Trophoblast cell (in vitro differentiated cells and primary cell): ENCODE data around the gene ITIH5.

Experiments used
- DNase-seq, 2 donors: peaks; one replicate each; pipeline ENCODE4 v3.0.0-alpha.2; 2016
- H2AFZ ChIP-seq: 2 replicates; pipeline ENCODE4 v1.6.1; 2013; ENCODE audit warnings: low read length, moderate library complexity, mild to moderate bottlenecking; ENCODE audit not compliant: insufficient read depth, poor library complexity
- H2AK5ac ChIP-seq: 2 replicates; pipeline ENCODE4 v1.6.1; 2013; ENCODE audit warnings: mild to moderate bottlenecking, low read length
- H2BK120ac ChIP-seq: 2 replicates; pipeline ENCODE4 v1.6.1; 2013; ENCODE audit warnings: low read length, mild to moderate bottlenecking, moderate library complexity; ENCODE audit not compliant: insufficient read depth, poor library complexity
- H2BK12ac ChIP-seq: 2 replicates; pipeline ENCODE4 v1.6.1; 2013; ENCODE audit warnings: mild to moderate bottlenecking, low read length, moderate library complexity
- H2BK5ac ChIP-seq: 2 replicates; pipeline ENCODE4 v1.6.1; 2013; ENCODE audit warnings: low read length, low read depth, moderate library complexity, mild to moderate bottlenecking; ENCODE audit not compliant: poor library complexity
- H3K14ac ChIP-seq: 2 replicates; pipeline ENCODE4 v1.6.1; 2013; ENCODE audit warnings: mild to moderate bottlenecking, low read length
- H3K18ac ChIP-seq: 2 replicates; pipeline ENCODE4 v1.6.1; 2013; ENCODE audit warnings: mild to moderate bottlenecking, low read length
- H3K23ac ChIP-seq: 2 replicates; pipeline ENCODE4 v1.6.1; 2013; ENCODE audit warnings: low read length
- H3K27ac ChIP-seq: 2 replicates; pipeline ENCODE4 v1.5.1; 2013; ENCODE audit warnings: low read depth, mild to moderate bottlenecking, inconsistent platforms, low read length, moderate library complexity
- H3K27me3 ChIP-seq: 2 replicates; pipeline ENCODE4 v1.6.1; 2013; ENCODE audit warnings: inconsistent platforms, mild to moderate bottlenecking, low read length, moderate library complexity; ENCODE audit not compliant: insufficient read depth
- H3K36me3 ChIP-seq, 2 experiments: 1 replicate in 1 of 2; 2 replicates in 1 of 2; pipeline ENCODE4 v1.6.1; 2013; ENCODE audit warnings: low read length in 2 of 2, mild to moderate bottlenecking in 2 of 2, moderate library complexity in 1 of 2; ENCODE audit not compliant: insufficient read depth in 2 of 2, control insufficient read depth in 1 of 2
- H3K4ac ChIP-seq: 2 replicates; pipeline ENCODE4 v1.6.1; 2013; ENCODE audit warnings: low read depth, mild to moderate bottlenecking, low read length, moderate library complexity
- H3K4me1 ChIP-seq, 2 experiments: 1 replicate in 1 of 2; 2 replicates in 1 of 2; pipeline ENCODE4 v1.6.1; 2013; ENCODE audit warnings: low read length in 2 of 2, mild to moderate bottlenecking in 2 of 2, moderate library complexity in 1 of 2; ENCODE audit not compliant: insufficient read depth in 2 of 2, control insufficient read depth in 1 of 2
- H3K4me2 ChIP-seq: 2 replicates; pipeline ENCODE4 v1.6.1; 2013; ENCODE audit warnings: inconsistent platforms, mild to moderate bottlenecking, low read length, moderate library complexity
- H3K4me3 ChIP-seq: 2 replicates; pipeline ENCODE4 v1.5.1; 2013; ENCODE audit warnings: mild to moderate bottlenecking, low read depth, low read length, inconsistent platforms
- H3K79me1 ChIP-seq: one replicate; pipeline ENCODE4 v1.6.1; 2013; ENCODE audit warnings: low read length
- H3K79me2 ChIP-seq: 2 replicates; pipeline ENCODE4 v1.6.1; 2013; ENCODE audit warnings: low read length, mild to moderate bottlenecking; ENCODE audit not compliant: control insufficient read depth, insufficient read depth, poor library complexity
- H3K9ac ChIP-seq: 2 replicates; pipeline ENCODE4 v1.6.1; 2013; ENCODE audit warnings: mild to moderate bottlenecking, low read length
- H3K9me3 ChIP-seq: 2 replicates; pipeline ENCODE4 v1.6.1; 2013; ENCODE audit warnings: low read depth, mild to moderate bottlenecking, control low read depth, inconsistent platforms, low read length; ENCODE audit not compliant: insufficient read depth
- H4K12ac ChIP-seq: 2 replicates; pipeline ENCODE4 v1.6.1; 2013; ENCODE audit warnings: low read depth, mild to moderate bottlenecking, low read length, moderate library complexity
- H4K8ac ChIP-seq: 2 replicates; pipeline ENCODE4 v1.6.1; 2013; ENCODE audit warnings: low read depth, mild to moderate bottlenecking, low read length, moderate library complexity
- H4K91ac ChIP-seq: one replicate; pipeline ENCODE4 v1.6.1; 2013; ENCODE audit warnings: low read depth, mild to moderate bottlenecking, low read length, moderate library complexity
- WGBS: extraction: QIAGEN DNeasy Blood & Tissue Kit; methylation state at CpG from one replicate; pipeline ENCODE4 v1.1.7; 2013; ENCODE audit warnings: missing lambda C conversion rate; ENCODE audit not compliant: insufficient read length, insufficient coverage; ENCODE audit errors: extremely low coverage; 5-methylcytosine and 5-hydroxymethylcytosine counted together

The ITIH5 gene

GRCh38 chr10:7664707-7665106 is 2.1 kb downstream of the ITIH5 start:
- H2BK120ac ChIP-seq: no peak overlapping the region
- no peak overlapping the region for H2AK5ac ChIP-seq
- no peak overlapping the region for H4K8ac ChIP-seq
- H4K12ac ChIP-seq: no peak overlapping the region
- H3K4me2 ChIP-seq: no peak overlapping the region
- no peak for DNase-seq
- H3K4me1 ChIP-seq: peaks cover 0 to 7% of the 10 kb centered on the region in 2 experiments
- H2AFZ ChIP-seq: no peak overlapping the region
- no peak overlapping the region for H2BK12ac ChIP-seq
- H3K27me3 ChIP-seq: peaks cover 9% of the 10 kb centered on the region
- no peak overlapping the region for H4K91ac ChIP-seq
- peaks cover 3% of the 10 kb centered on the region for H3K79me1 ChIP-seq
- H3K4me3 ChIP-seq: no peak overlapping the region
- H3K14ac ChIP-seq: no peak overlapping the region
- no peak overlapping the region for H2BK5ac ChIP-seq
- no peak overlapping the region for H3K4ac ChIP-seq
- no peaks in the 10 kb centered on the region for H3K79me2 ChIP-seq
- no peak overlapping the region for H3K18ac ChIP-seq
- H3K27ac ChIP-seq: no peak overlapping the region
- H3K9me3 ChIP-seq: no peaks in the 10 kb centered on the region
- no peak overlapping the region for H3K9ac ChIP-seq
- no peak overlapping the region for H3K23ac ChIP-seq
- no CpG with 5 or more reads among the region's 2 CpGs for WGBS
- no peaks in the 10 kb centered on the region for H3K36me3 ChIP-seq

- Histone ChIP-seq H3K36me3 (no peaks in the 10 kb centered on the region), H3K18ac (no peak overlapping the region), H3K79me1 (peaks cover 3% of the 10 kb centered on the region), H2AK5ac (no peak overlapping the region), H2BK5ac (no peak overlapping the region), H2BK120ac (no peak overlapping the region), H4K12ac (no peak overlapping the region), H2BK12ac (no peak overlapping the region), H3K4ac (no peak overlapping the region), H3K27ac (no peak overlapping the region), H3K4me1 (peaks cover 0 to 3% of the 10 kb centered on the region in 2 experiments), H3K4me3 (no peak overlapping the region), H4K91ac (no peak overlapping the region), H4K8ac (no peak overlapping the region), H3K79me2 (no peaks in the 10 kb centered on the region), H3K23ac (no peak overlapping the region), H3K4me2 (no peak overlapping the region), H3K14ac (no peak overlapping the region), H3K27me3 (peaks cover 5% of the 10 kb centered on the region), H2AFZ (no peak overlapping the region), H3K9me3 (no peaks in the 10 kb centered on the region), H3K9ac (no peak overlapping the region)
- peak in 1 of 2 donors; percentile 66 for DNase-seq
- WGBS: no CpG with 5 or more reads among the region's 5 CpGs
These were observed 4.2 kb downstream of the ITIH5 start for GRCh38 chr10:7662522-7662921.

GRCh38 chr10:7659560-7659959 is 7.2 kb downstream of the ITIH5 start:
- Histone ChIP-seq H3K18ac (no peak overlapping the region), H3K4ac (no peak overlapping the region), H3K79me1 (no peaks in the 10 kb centered on the region), H3K27me3 (no peaks in the 10 kb centered on the region), H3K36me3 (no peaks in the 10 kb centered on the region), H2AK5ac (no peak overlapping the region), H3K79me2 (no peaks in the 10 kb centered on the region), H3K9ac (no peak overlapping the region), H2AFZ (no peak overlapping the region), H3K4me3 (no peak overlapping the region), H4K91ac (no peak overlapping the region), H3K4me1 (no peaks in the 10 kb centered on the region), H2BK120ac (no peak overlapping the region), H3K14ac (no peak overlapping the region), H3K9me3 (no peaks in the 10 kb centered on the region), H4K8ac (no peak overlapping the region), H4K12ac (no peak overlapping the region), H3K23ac (no peak overlapping the region), H3K27ac (no peak overlapping the region), H2BK12ac (no peak overlapping the region), H2BK5ac (no peak overlapping the region), H3K4me2 (no peak overlapping the region)
- DNase-seq: peak; percentile 69 to 93
- WGBS: no CpG with 5 or more reads among the region's 4 CpGs

GRCh38 chr10:7657552-7657951 is 9.2 kb downstream of the ITIH5 start:
- DNase-seq: peak in 1 of 2 donors; percentile 35
- Histone ChIP-seq H4K12ac (no peak overlapping the region), H3K4me3 (no peak overlapping the region), H2BK5ac (no peak overlapping the region), H2BK120ac (no peak overlapping the region), H4K8ac (no peak overlapping the region), H3K9ac (no peak overlapping the region), H2AFZ (no peak overlapping the region), H3K18ac (no peak overlapping the region), H3K4me2 (no peak overlapping the region), H3K27me3 (no peaks in the 10 kb centered on the region), H3K9me3 (no peaks in the 10 kb centered on the region), H3K79me2 (no peaks in the 10 kb centered on the region), H2AK5ac (no peak overlapping the region), H3K27ac (no peak overlapping the region), H4K91ac (no peak overlapping the region), H2BK12ac (no peak overlapping the region), H3K36me3 (no peaks in the 10 kb centered on the region), H3K14ac (no peak overlapping the region), H3K4ac (no peak overlapping the region), H3K79me1 (no peaks in the 10 kb centered on the region), H3K4me1 (no peaks in the 10 kb centered on the region), H3K23ac (no peak overlapping the region)
- WGBS: no CpG with 5 or more reads among the region's 2 CpGs
